MM.1S (cell line): Measurements from ENCODE around the gene XRRA1.

Experiments
- DNase-seq: peaks from one replicate; pipeline ENCODE4 v3.0.0-alpha.2; 2015
- H2AFZ ChIP-seq: fragments of 300-600 bp; sonication (generic); 2 replicates; pipeline ENCODE4 v1.6.0; 2016; ENCODE audit warnings: antibody characterized with exemption, low read length
- H3F3A ChIP-seq: fragments of 300-600 bp; sonication (generic); 2 replicates; pipeline ENCODE4 v1.6.1; 2016; ENCODE audit warnings: mild to moderate bottlenecking, antibody characterized with exemption, low read length, moderate library complexity, mixed read lengths; ENCODE audit not compliant: insufficient read depth
- H3K27ac ChIP-seq: fragments of 300-600 bp; sonication (generic); 2 replicates; pipeline ENCODE4 v1.5.1; 2016; ENCODE audit warnings: mild to moderate bottlenecking, low read length
- H3K27me3 ChIP-seq: fragments of 300-600 bp; sonication (generic); replicated peaks from 2 replicates; pipeline ENCODE4 v1.6.0; 2016; ENCODE audit warnings: low read length; ENCODE audit not compliant: insufficient read depth
- H3K36me3 ChIP-seq: fragments of 300-600 bp; sonication (generic); replicated peaks from 2 replicates; pipeline ENCODE4 v1.6.1; 2016; ENCODE audit warnings: mild to moderate bottlenecking, low read length, mixed read lengths; ENCODE audit not compliant: insufficient read depth
- H3K4me1 ChIP-seq: fragments of 300-600 bp; sonication (generic); 2 replicates; pipeline ENCODE4 v1.6.1; 2016; ENCODE audit warnings: low read length, mixed read lengths
- H3K4me2 ChIP-seq: fragments of 300-600 bp; sonication (generic); 2 replicates; pipeline ENCODE4 v1.6.0; 2016; ENCODE audit warnings: low read depth, low read length
- H3K4me3 ChIP-seq: fragments of 300-600 bp; sonication (generic); 2 replicates; pipeline ENCODE4 v1.5.1; 2016; ENCODE audit warnings: low read length, mixed read lengths
- H3K79me2 ChIP-seq: fragments of 300-600 bp; sonication (generic); 2 replicates; pipeline ENCODE4 v1.6.1; 2016; ENCODE audit warnings: mixed run types, low read length, mixed read lengths
- H3K9ac ChIP-seq: fragments of 300-600 bp; sonication (generic); 2 replicates; pipeline ENCODE4 v1.6.1; 2016; ENCODE audit warnings: low read length, mixed read lengths
- H3K9me2 ChIP-seq: fragments of 300-600 bp; sonication (generic); replicated peaks from 2 replicates; pipeline ENCODE4 v1.6.1; 2016; ENCODE audit warnings: mild to moderate bottlenecking, low read length, mixed read lengths; ENCODE audit not compliant: insufficient read depth
- H3K9me3 ChIP-seq: fragments of 300-600 bp; sonication (generic); replicated peaks from 2 replicates; pipeline ENCODE4 v1.6.1; 2016; ENCODE audit warnings: mild to moderate bottlenecking, low read length, mixed read lengths; ENCODE audit not compliant: insufficient read depth
- H4K20me1 ChIP-seq: fragments of 300-600 bp; sonication (generic); 2 replicates; pipeline ENCODE4 v1.6.1; 2016; ENCODE audit warnings: mild to moderate bottlenecking, low read length, moderate library complexity, mixed read lengths; ENCODE audit not compliant: insufficient read depth
- CTCF ChIP-seq: fragments of 300-600 bp; sonication (generic); IDR thresholded peaks from 2 replicates; pipeline ENCODE4 v1.5.1; 2016; ENCODE audit warnings: antibody characterized with exemption, low read length, mixed read lengths
- EZH2 ChIP-seq: fragments of 300-600 bp; sonication (generic); optimal IDR thresholded peaks from 2 replicates; pipeline ENCODE3; 2017; ENCODE audit warnings: low read depth, mild to moderate bottlenecking, antibody characterized with exemption, low read length, mixed read lengths
- EZH2phosphoT487 ChIP-seq: fragments of 300-600 bp; sonication (generic); IDR thresholded peaks from 2 replicates; pipeline ENCODE4 v1.6.1; 2018; ENCODE audit warnings: antibody characterized with exemption, low read length

XRRA1 gene

GRCh38 chr11:74957937-74958629 is 9.2 kb upstream of the XRRA1 start:
- peak overlapping the region; percentile 49; the same call in 1 of the 2 replicates for H3K4me2 ChIP-seq
- no peak overlapping the region for H2AFZ ChIP-seq
- DNase-seq: no peak
- peaks cover 98% of the 10 kb centered on the region for H3K79me2 ChIP-seq
- H3K9me2 ChIP-seq: no peaks in the 10 kb centered on the region
- H3K4me1 ChIP-seq: peaks cover 82% of the 10 kb centered on the region
- H3F3A ChIP-seq: peaks cover 17% of the 10 kb centered on the region
- no peaks in the 10 kb centered on the region for H3K9me3 ChIP-seq
- no peak overlapping the region for H3K4me3 ChIP-seq
- no peak overlapping the region; the same call in 1 of the 2 replicates for H3K9ac ChIP-seq
- H3K27me3 ChIP-seq: no peaks in the 10 kb centered on the region
- H4K20me1 ChIP-seq: peaks cover 62% of the 10 kb centered on the region
- H3K36me3 ChIP-seq: peaks cover 17% of the 10 kb centered on the region
- no peak for TF ChIP-seq CTCF
- peak overlapping the region; percentile 16; the same call in 1 of the 2 replicates for H3K27ac ChIP-seq

GRCh38 chr11:74956397-74957015 is 7.6 kb upstream of the XRRA1 start:
- Histone ChIP-seq H3K36me3 (peaks cover 11% of the 10 kb centered on the region), H4K20me1 (peaks cover 46% of the 10 kb centered on the region), H2AFZ (no peak overlapping the region), H3K79me2 (peaks cover 98% of the 10 kb centered on the region), H3F3A (peaks cover 33% of the 10 kb centered on the region), H3K27ac (peak overlapping the region; percentile 3; the same call in 1 of the 2 replicates), H3K4me3 (peak overlapping the region; percentile 16; the same call in 1 of the 2 replicates), H3K27me3 (no peaks in the 10 kb centered on the region), H3K9me2 (no peaks in the 10 kb centered on the region), H3K4me1 (peaks cover 75% of the 10 kb centered on the region), H3K9ac (peak overlapping the region; percentile 12; the same call in 1 of the 2 replicates), H3K4me2 (peak overlapping the region; percentile 49), H3K9me3 (no peaks in the 10 kb centered on the region)
- TF ChIP-seq EZH2phosphoT487 (no peak), CTCF (no peak), EZH2 (no peak)
- DNase-seq: no peak

- Histone ChIP-seq H3K9me2 (no peaks in the 10 kb centered on the region), H2AFZ (no peak overlapping the region), H3K4me2 (peak overlapping the region; percentile 88), H3K27me3 (no peaks in the 10 kb centered on the region), H3K27ac (peak overlapping the region; percentile 97), H4K20me1 (peaks cover 24% of the 10 kb centered on the region), H3K4me1 (peaks cover 59% of the 10 kb centered on the region), H3K79me2 (peaks cover 98% of the 10 kb centered on the region), H3K9me3 (no peaks in the 10 kb centered on the region), H3K36me3 (peaks cover 11% of the 10 kb centered on the region), H3F3A (peaks cover 54% of the 10 kb centered on the region), H3K9ac (peak overlapping the region; percentile 77), H3K4me3 (peak overlapping the region; percentile 46)
- no peak for DNase-seq
- no peak for TF ChIP-seq CTCF
- TF ChIP-seq EZH2: no peak
- TF ChIP-seq EZH2phosphoT487: no peak
These were observed 5.3 kb upstream of the XRRA1 start for GRCh38 chr11:74954199-74954598.
